GM19455 (cell line): Measurements from ENCODE around the gene CLIC3.

Experiments used
- ATAC-seq: cut with Tn5 transposase; IDR thresholded peaks from one replicate; pipeline ENCODE4 v1.9.1; 2021; ENCODE audit not compliant: unreplicated experiment

The CLIC3 gene

DNA sequence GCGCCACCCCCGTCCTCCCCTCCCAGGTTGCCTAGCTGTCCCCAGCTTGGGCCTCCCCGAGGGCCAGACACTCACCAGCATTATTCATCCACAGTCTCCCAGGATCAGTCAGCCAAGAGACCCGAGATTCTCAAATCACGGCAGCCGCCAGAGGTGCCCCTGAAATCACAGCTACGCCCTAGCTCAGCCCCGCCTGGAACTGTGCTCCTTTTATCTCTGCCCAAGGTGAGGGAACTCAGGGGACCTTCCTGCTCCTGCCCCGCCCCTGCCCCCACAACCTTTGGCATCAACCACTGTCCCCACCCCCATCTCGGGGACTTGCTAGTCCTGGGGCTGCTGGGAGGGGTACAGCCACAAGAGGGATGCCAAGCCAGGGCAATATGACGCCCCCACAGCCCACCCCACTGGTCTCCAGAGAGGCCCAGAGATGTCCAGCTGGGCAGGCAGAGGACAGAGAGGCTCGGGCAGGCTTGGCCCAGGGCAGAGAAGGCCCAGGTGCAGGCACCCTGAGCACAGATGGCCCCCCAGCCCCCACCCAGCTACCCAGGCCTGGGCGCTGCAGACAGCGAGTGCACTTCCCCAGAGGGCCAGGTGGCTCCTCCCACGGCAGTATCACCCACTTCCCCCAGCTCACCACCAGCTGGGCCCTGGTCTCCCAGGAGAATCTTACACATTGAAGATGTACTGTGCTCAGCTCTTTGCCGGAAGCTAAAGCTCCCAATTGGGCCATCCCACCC is 35.7 kb upstream of the CLIC3 start, which contains the start of gene FUT7:
Gene FUT7, minus strand, starts transcription at position 185 of the 737 bp plus-strand sequence. Its CDS starts 97 bp downstream, at position 88.
- no peak for ATAC-seq

DNA sequence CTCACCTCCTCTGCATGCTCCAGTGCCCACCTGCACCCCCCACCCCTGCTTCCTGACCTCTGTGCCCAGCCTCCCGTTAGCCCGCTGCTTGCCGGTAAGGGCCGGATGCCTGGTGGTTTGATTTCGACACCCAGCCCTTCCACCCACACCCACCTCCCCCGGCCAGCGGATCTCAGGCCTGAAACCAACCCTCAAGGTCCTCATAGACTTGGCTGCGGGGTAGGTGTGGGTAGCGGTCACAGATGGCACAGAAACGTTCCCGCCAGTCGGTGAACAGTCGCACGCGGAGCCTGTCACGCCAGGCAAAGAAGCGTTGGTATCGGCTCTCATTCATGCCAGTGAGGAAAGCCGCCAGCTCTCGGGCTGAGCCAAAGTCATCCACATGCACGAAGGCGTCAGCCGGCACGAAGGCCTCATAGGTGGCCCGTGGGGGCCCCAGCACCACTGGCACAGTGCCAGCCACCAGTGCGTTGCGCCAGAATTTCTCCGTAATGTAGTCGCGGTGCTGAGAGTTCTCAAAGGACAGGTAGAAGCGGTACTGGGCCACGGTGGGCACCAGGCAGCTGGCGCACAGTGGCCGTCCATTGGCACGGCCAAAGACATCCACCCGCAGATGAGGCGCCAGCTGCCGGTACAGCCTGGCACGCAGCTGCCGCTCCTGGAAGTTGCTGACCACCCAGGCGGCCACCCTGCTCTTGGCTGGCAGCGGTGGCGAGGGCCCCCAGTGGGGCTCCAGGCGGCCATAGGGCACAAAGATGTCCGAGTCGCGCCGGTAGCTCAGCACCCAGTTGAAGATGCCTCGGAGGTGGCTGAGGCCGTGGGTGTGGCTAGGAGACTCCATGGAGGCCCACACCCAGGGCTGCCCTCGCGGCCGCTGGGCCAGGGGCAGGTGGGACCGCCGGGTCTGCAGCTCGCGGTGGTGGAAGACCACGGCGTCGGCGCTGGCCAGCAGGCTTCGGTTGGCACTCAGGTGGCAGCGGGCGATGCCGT is 34.5 kb upstream of the CLIC3 start:
- no peak for ATAC-seq

DNA sequence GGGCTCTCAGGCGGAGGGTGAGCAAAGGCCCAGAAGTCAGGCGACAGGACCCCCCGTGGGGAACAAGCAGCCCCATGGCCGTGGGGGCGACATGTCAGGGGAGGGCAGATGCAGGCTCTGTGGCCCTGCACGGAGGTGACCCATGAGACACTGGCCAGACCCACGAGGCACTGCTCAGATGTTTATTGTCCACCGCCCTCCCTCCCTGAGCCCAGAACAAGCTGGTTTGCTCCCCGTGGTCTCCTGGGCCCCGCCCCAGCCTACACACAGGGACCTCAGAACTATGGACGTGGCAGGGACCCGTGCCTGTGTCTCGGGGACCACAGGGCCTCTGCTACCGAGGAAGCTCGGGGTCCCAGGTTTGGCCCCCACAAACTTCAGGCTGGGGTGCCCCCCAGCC is 33.6 kb upstream of the CLIC3 start:
- ATAC-seq, result no peak

DNA sequence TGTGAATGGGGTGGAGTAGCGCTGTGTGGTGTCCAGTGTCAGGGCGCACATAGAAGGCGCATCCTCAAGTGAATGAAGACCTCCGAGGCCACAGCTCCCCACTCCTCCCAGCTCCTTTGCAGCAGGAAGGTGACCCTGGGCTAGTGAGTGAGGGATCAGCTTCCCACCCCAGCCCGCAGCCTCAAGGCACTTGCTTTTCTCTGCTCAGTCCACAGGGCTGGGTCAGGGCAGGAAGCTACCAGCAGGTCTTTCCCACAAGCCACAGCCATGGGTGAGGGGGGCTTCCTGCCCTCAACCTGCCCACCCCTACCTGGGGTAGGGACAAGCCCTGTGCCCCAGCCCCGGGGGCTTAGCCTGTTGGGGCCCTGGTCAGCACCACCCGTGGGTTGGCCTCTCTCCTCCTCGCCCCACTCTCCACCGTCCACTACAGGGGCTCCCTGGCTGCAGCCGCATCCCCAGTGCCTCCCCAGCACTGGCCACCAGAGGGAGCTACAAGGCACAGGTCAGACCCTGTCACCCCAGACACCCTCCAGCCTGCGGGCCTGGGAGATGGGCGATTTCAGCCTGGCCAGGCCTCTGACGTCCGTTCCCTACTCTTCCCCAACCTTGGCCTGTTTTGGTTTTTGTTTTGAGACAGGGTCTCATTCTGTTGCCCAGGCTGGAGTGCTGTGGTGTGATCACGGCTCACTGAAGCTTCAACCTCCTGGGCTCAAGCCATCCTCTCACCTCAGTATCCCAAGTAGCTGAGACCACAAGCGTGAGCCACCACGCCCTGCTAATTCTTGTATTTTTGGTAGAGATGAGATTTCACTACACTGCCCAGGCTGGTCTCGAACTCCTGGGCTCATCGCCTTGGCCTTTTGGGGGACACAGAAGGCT is 32.9 kb upstream of the CLIC3 start:
- no peak for ATAC-seq

DNA sequence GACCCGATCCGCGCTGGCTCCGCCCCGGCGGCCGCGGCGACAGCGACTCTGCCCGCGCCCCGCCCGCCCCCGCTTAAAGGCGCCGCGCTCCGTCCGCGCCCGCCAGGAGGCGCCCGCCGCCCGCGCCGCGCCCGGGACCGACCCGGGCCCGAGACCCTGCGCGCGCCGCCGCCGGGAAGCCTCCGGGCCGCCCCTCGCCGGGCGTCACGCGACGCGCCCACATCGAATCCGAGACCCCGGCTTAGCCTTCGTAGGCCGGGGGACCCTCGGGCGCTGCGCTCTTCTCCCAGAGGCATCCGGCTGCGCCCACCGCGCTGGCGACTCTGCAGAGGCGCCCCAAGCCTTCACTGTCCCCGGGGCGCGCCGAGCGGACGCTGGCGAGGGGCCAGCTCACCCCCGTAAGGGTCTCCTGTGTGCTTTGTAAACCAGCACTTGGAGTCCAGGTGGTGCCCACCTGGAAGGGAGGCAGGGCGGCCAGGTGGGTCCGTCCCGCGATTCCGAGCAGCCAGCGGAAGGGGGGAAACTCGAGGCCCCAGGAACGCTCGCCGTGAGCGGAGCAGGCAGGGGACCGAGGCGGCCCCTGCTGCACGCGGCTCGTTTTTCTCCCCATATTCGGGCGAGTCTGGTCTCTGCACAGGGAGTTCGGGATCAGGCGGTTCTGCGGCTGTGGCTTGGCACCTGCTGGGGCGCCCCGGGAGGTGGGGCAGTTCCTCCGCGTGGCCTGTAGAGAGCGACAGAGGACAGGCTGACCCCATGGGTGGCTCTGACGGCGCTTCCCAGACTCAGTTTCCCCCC is 32.1 kb upstream of the CLIC3 start:
- ATAC-seq, result no peak

DNA sequence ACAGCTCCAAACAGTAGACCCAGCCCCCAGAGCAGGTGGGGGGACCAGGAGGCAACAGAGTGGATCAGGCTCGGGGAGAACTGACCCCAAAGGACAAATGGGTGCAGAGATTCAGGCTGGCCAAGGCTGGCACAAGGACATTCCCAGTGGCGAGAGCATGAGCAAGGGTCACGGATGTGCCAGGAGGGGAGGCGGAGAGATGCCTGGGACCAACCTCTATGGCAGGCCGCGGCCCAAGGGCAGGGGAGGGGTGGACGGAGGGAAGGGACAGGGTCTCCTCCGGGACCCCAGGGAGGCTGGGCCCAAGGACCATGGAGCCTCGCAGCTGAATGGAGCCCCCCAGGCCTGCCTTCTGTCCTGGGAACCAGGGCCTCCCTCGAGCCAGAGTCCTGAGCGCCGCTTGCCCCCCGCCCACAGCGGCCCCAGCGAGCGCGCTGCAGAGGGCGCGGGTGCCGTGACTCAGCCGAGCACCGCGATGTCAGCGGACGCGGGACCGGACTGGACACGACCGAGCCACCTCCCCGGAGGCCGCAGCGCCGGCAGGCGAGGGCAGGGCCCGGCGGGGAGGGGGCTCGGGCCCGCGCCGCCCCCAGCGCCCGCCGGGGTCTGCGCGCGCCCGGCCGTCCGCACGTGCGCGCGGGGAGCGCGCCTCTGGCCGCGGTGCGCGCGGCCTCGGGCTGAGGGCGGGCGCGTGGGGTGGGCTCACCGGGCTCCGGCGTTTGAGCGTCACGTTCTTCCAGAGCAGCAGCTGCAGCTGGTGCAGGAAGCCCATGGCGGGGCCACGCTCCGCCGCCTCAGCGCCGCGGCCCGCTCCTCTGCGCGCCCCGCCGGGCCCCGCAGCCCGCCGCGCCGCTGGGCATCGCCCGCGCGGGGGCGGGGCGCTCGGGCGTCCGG is 31.2 kb upstream of the CLIC3 start, which contains the start of gene ABCA2:
Gene ABCA2, minus strand, starts transcription at position 869 of the 894 bp plus-strand sequence. Its CDS starts 97 bp downstream, at position 772.
- no peak for ATAC-seq

DNA sequence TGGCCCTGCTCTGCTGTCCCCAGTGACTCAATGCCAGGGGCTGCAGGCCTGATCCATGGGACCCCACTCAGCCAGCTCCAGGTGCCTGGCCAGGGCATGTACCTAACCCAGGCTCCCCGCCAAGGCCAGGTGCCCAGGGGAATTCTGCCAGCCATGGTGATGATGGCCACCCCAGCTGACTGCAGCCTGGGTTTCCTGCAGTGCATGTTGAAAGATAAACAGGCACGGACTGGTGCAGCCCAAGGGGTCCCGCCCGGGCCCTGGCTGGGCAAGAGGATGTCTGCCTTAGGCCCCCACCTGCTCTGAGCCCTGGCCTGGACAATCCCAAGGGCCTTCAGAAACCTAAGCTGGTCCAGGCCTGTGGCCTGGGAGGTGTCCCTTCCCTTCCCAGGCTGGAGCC is 30.5 kb upstream of the CLIC3 start:
- no peak for ATAC-seq

DNA sequence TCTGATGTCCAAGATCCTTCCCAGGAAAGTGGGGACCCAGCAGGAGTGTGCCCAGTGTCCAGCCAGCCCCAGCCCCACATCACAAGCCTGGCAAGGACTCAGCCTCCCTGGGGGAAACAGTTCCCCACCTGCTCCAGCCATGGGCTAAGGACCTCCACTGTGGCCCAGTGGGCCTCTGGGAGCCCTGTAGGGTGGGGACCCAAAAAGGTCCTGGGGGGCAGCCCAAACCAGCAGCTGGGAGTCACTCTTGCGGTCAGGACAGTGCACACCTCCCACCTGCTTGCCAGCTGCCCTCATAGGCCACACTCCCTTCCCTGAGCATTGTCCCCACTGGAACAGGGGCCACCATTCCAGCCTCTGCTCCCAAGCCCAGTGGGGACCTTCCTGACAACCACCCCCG is 30.0 kb upstream of the CLIC3 start:
- no peak for ATAC-seq

DNA sequence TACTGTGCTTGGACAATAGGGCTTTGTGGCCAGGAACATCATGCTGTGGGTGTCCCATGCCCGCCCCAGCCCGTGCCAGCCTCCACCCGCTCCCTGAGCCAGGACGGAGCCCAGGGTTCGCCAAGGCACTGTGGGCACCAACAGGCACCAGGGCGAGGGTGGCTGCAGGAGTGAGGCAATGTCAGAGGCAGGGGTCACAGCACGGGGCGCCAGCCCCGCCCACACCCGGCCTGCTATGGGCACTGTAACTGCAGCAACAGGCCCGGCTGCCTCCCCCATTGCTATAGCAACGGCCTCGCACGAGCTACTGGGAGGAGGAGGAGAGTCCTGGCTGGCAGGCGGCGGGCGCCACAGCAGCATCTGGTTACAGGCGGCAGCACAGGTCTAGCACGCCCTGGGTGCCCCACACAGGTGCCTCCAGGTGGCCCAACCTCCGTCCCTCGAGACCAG is 29.2 kb upstream of the CLIC3 start:
- ATAC-seq, result no peak

DNA sequence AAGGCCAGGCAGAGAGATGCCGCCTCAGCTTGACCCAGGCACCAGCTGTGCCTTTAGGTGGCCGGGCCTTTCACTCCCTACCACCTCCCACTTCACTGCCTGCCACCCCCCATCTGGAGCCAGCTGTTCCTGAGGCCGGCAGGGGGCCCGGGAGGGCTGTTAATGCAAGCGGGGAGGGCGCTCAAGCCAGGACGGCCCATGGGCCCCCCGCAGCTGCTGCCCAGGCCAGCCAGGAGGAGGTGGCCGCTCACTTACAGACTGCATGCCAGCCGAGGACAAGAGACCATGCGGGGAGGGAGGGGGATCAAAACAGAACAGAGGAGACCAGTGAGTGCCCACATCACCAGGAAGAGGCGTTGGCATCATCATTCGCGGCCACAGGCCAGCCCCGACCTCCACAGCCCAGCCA is 27.2 kb upstream of the CLIC3 start:
- ATAC-seq, result no peak

DNA sequence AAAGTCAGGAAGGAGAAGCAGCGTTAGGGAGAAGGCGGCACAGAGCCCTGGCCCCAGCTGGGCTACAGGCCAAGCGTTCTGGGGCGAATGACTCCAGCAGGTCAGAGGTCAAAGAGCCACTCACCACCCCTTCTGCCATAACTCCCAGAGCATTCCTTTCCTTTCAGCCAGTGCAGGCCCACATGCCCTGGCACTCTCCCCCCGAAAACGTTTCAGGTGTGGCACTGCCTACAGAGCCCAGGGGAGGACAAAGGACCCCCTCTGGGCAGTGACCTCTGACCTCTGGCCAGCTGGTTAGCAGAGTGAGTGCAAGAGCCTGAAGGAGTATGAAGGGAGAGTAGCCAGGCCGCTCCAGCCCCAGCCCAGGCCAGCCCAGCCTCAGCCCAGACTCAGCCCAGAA is 26.8 kb upstream of the CLIC3 start:
- no peak for ATAC-seq

DNA sequence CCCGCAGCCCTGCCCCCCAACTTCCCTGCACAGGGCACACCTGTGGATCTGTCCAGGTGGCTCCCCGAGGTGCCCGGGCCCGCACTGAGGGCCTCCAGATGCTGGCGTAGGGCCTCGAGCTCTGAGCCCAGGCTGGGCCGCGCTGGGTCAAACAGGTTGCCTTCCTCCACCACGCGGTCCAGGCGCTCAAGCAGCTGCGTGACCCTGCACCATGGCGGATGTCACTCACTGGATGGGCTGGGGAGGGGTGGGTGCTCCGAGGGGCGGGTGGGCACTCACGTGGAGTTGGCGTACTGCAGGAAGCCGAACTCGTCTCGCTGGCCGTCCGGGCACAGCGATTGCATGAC is 26.3 kb upstream of the CLIC3 start:
- ATAC-seq, result no peak

DNA sequence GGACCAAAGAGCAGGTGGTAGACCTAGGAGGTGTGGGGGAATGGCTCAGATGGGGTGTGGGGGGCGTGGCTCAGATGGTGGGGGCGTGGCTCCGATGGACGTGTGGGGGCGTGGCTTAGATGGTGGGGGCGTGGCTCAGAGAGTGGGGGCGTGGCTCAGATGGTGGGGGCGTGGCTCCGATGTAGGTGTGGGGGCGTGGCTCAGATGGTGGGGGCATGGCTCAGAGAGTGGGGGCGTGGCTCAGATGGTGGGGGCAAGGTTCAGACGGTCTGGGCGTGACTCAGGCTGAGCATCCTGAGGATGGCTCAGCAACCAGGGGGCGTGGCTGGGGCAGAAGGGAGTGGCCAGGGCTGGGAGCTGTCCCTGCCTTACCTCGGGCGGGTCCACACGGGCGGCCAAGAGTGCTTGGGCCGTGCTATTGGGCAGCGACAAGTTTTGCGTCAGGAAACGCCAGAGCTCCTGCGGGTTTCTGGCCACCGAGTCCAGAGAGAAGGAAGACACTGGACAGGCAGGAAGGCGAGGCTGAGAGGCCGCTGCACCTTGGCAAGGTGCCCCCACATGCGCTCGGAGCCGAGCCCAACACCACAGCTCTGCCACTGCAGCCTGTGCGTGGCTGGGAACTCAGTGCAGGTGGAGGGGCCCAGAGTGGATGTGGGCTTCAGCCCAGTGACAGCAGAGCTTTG is 25.8 kb upstream of the CLIC3 start:
- no peak for ATAC-seq

DNA sequence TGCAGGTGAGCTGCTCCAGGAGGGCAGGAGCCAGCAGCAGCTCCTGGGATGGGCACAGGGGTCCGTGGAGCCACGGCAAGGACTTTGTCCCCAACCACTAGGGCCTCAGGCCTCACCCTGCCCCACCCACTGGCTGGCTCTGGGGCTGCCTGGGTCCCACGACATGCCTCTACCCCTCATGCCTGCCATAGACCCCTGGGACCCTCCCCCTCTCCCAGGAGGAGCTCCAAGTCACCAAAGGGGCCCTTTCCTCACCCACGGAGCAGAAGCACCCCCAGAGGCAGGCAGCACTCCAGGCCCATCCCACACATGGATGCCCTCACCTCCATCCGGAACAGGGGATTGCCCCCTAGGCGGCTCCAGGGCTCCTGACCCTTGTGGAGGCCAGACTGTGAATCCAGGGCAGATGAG is 25.2 kb upstream of the CLIC3 start:
- ATAC-seq, result no peak

DNA sequence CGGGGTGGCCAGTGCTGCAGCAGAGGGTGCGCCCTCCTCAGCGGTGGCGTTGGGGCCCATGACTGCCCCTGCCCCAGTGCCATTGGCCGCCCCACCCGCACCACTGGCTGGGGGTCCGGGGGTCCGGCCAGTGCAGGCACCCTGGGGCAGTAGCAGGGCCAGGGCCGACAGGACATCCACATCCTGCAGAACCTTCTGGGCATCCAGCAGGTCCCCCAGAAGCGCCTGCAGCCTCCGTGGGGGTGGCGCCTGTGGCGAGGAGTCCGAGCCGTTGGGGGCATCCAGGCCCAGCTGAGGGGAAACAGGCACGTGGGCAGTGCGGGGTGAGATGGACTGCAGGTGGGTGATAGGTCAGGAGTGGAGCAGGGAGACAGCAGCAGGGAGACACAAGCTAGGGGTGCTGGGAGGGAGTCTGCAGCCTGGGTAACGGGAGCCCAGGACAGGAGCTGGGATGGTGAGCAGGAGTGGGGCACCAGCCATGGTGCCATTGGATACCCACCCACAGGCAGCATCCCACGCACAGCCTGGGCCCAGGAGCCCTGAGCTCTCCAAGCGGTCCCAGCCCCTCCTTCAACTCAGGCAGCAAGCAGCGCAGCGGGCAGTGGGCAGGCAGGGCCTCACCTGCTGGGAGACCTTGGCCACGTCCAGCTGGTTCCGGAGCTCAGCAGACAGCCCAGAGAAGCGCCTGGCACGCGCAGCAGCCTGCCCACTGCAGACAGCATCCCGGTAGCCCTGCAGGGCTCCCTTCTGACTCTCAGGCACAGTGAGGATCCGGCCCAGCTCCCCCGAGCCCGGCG is 24.6 kb upstream of the CLIC3 start:
- no peak for ATAC-seq

DNA sequence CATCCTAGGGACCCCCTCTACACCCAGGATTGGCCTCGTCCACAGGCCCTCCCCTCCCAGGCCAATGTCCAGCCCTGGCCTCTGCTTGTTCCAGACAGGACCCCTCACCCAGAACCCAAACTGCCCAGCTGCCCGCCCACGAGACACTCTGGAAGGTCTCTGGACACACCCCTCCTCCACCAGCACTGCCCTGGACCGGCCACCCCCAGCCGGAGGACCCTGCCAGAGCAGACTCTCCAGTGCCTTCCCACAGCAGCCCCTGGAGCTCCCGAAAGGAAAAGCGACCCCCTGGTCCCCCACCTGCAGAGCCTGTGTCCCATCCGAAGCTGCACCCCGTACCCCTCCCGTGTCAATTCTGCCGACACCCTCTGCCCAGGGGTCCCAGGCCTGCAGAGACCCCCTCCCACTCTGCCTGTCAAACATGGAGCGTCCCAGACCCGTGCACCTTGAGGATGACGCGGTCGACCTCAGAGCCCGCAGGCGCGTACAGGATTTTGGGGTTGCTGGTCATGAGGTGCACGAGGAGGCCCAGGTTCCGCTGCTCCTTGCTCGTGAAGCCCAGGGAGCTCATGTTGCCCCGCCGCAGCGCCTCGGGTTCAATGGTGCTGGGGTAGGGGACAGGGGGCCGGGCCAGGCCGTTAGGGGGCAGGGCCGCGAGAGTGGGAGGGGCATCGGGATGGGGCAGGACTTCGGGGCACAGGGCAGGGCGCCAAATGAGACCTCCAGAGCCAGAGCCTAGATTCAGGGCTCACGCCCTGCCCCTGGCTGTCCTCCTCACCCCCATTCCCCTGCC is 23.7 kb upstream of the CLIC3 start:
- no peak for ATAC-seq
